T-helper 2 cell (primary cell): ENCODE data around the gene MRPL4.

Experiments
- DNase-seq, 5 experiments: peaks; one replicate each; pipeline versions ENCODE4 v3.0.0 to v3.0.0-alpha.2; 2012 to 2022

MRPL4 gene

GRCh38 chr19:10289167-10289835 is 37.3 kb downstream of the MRPL4 start:
- DNase-seq, result peak in 4 of 5 experiments; percentile 55 to 90 (median 56)

GRCh38 chr19:10289836-10290356 is 37.9 kb downstream of the MRPL4 start, which contains the start of gene ICAM5:
TSS of gene ICAM5 (plus strand) at chr19:10289952. CDS start at chr19:10290044, 92 bp downstream.
- peak in 2 of 5 experiments; percentile 34 to 53 for DNase-seq

GRCh38 chr19:10290357-10290875 is 38.4 kb downstream of the MRPL4 start:
- DNase-seq, result peak in 1 of 5 experiments; percentile 24

GRCh38 chr19:10290876-10291553 is 39.0 kb downstream of the MRPL4 start:
- DNase-seq, result peak in 2 of 5 experiments; percentile 47 to 57

GRCh38 chr19:10291554-10292205 is 39.7 kb downstream of the MRPL4 start:
- DNase-seq, result peak in 1 of 5 experiments; percentile 45

- peak; percentile 48 to 69 (median 55) for DNase-seq
Observed at GRCh38 chr19:10292206-10292788, 40.3 kb downstream of the MRPL4 start.

- peak in 1 of 5 experiments; percentile 34 for DNase-seq
Observed at GRCh38 chr19:10292789-10293636, 41.0 kb downstream of the MRPL4 start.

GRCh38 chr19:10293637-10294367 is 41.8 kb downstream of the MRPL4 start:
- DNase-seq, result peak in 1 of 5 experiments; percentile 14

GRCh38 chr19:10294368-10294697 is 42.3 kb downstream of the MRPL4 start:
- DNase-seq, result no peak

- peak; percentile 38 to 83 (median 63) for DNase-seq
Observed at GRCh38 chr19:10295305-10295846, 43.4 kb downstream of the MRPL4 start.

- no peak for DNase-seq
Observed at GRCh38 chr19:10295847-10296591, 44.0 kb downstream of the MRPL4 start.

- no peak for DNase-seq
Observed at GRCh38 chr19:10299545-10300458, 47.8 kb downstream of the MRPL4 start.

- no peak for DNase-seq
Observed at GRCh38 chr19:10305139-10305806, 53.3 kb downstream of the MRPL4 start.

- no peak for DNase-seq
Observed at GRCh38 chr19:10306327-10306726, 54.3 kb downstream of the MRPL4 start.

GRCh38 chr19:10309423-10309822 is 57.4 kb downstream of the MRPL4 start, which contains the start of gene ZGLP1:
TSS of gene ZGLP1 (minus strand) at chr19:10309815.
- DNase-seq, result no peak
